Measurements from ENCODE around the gene DPEP1. TPM values are rescaled to one million over a fixed set of nuclear protein-coding genes. Genes with fewer than 3 reads are reported as not detected.

DPEP1 gene
- total RNA-seq, 1 donor from 2014 or later: not detected

GRCh38 chr16:89599451-89599858, 14.0 kb upstream of the DPEP1 start:
- ATAC-seq: peak; percentile 80

DNA sequence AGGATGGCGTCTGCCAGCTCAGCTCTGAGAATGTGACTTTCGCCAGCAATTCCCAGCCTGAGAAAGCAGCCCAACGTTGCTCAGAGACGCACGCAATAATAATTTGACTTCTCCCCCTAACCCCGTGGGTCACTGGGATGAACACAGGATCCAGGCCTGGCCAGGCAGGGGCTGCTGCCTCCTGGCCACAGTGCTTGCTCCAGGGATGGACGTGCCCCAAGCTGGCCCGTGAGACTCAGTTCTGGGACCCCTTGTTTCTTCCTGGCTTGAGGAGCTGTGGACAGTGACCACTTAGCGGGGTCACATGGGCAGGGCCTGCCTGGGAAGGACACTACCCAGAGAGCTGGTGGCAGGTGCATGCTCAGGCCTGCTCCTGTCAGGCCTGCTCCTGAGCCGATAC, 13.5 kb upstream of the DPEP1 start:
- peak; percentile 47 for ATAC-seq

DNA sequence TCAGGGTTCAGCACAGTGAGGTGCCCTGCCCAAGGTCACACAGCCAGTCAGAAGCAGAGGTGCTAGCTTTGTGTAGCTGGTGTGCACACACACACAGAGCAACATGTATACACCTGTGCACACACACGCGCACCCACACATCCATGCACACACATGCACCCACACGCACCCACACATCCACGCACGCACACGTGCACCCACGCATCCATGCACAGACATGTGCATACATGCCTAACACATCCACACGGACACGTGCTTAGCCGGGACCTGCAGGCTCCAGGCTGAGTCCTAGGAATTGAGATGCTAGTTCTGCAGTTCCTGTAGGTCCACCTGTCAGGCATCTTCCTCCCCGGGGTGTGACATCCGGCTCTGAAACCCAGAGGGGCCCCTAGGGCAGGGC, 13.0 kb upstream of the DPEP1 start:
- peak; percentile 35 for ATAC-seq

GRCh38 chr16:89600956-89601355, 12.5 kb upstream of the DPEP1 start:
- no peak for ATAC-seq

GRCh38 chr16:89601906-89602272, 11.6 kb upstream of the DPEP1 start:
- ATAC-seq: no peak

DNA sequence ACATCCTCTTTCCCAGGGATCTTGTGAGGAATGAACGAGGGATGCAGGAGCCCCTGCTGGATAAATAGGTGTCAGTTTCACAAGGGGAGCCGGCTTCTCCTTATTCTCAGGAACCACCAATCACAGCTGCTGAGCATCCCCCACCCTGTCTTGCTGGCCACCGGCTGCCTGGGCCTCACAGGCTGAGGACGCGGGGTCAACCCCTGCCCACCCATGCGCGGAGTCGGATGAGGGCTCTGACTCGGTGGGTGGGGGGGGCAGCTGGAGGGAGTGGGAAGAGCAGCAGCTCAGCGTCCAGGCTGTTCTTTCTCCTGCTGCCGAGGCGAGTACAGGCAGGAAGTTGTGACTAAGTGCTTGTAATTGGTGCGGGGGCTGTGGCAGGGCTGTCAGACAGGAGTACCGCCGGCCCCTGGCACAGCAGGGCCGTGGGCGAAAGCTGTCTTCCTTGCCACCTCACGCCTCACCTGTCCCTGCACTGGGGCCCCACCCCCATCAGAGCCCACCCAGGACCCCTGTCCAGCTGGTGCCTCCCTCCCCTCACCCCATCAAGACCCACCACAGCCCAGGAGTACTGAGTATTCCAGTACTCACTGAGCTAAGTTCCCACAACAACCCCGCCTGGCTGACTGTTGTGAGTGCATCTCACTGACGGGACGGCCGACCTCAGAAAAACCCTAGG, 11.0 kb upstream of the DPEP1 start:
- ATAC-seq: peak; percentile 72

DNA sequence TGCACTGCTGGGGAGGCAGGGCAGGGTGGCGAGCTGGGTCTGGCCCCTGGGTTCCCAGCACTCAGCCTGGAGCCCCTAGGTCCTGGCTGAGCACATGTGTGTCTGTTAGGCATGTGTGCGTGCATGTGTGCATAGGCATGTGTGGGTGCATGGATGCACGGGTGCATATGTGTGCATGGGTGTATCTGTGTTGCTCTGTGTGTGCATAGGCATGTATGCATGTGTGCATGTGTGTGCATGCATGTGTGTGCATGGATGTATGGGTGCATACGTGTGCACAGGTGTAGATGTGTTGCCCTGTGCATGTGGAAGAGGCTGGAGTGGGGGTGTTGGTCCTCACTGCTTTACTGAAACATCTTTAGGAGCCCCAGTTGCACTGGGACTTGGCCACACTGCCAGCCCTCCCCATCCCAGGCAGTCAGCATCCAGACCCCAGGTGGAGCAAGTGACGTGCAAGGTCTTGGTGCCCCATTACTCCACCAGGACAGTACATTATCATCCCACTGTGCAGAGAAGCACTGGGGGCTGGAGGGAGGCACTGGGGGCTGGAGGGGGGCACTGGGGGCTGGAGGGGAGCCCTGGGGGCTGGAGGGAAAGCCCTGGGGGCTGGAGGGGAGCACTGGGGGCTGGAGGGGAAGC, 10.4 kb upstream of the DPEP1 start:
- no peak for ATAC-seq

GRCh38 chr16:89604764-89605163, 8.7 kb upstream of the DPEP1 start:
- ATAC-seq: no peak

DNA sequence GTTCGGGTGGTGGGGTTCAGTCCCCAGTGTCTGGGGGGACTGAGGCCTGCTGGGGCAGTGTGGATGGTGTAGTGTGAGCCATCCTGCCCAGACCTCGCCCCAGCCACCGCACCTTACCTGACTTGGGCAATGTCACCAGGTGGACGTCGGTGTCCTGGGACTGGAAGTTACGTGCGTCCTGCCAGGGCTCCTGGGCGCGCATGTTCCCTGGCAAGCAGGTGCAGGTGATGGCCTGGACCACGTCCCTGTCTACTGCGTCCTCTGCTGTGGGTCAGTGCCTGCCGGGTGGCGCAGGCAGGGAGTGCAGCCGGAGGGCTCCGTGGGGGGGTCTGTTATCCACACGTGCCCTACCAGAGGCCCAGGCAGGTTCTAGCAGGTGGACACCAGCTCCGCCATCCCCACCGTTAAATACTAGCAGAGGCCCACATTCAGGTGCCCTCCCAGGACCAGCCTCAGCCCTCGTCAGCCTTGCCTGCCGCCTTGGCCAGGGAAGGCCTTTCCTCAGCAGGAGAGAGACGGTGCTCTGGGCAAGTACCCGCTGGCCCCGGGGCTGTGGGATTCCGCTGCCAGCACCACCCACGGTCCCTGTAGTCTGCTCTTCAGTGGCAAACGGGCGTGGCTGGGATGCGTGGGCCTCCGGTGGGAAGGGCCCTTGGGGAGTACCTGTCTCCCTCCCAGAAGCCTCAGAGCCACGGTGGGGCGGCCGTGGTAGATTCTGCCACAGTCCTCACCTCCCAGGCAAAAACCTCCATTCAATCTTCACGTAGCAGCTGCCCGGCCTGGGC, 8.1 kb upstream of the DPEP1 start:
- no peak for ATAC-seq

DNA sequence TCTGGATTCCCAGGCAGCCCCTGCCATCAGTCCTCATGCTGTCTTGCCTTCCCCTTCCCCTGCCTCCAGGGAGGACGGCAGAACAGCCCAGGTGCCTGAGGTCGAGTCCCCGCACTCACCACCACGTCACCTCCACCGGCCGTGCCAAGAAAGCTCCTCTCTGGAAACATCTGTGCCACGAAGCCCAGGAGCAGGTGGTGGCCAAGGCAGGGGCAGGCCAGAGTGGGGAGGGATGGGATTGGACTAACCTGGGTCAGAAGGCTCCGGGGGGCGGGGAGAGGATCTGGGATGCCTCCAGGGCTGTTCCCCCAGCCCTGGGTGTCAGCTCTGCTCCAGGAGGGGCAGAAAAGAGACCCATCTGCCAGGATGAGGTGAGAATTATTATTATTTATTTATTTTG, 7.4 kb upstream of the DPEP1 start:
- ATAC-seq: no peak

DNA sequence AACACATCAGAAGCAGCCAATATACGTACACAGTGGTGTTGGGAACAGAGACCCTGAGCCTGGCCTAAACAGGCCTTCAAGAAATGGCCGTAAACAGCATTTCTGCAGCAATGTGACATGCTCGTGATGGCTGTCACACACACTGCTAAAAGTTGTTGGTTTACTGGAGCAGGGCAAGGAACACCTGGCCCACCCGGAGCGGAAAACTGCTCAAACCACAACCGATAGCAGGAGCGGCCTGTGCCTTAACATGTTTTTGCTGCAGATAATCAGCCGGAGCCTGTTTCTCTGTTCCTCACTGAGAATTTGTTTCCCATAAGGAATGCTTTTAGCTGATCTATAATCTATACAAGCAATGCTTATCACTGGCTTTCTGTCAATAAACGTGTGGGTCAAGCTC, 6.0 kb upstream of the DPEP1 start:
- no peak for ATAC-seq

GRCh38 chr16:89607937-89608740, 5.3 kb upstream of the DPEP1 start:
- no peak for ATAC-seq

DNA sequence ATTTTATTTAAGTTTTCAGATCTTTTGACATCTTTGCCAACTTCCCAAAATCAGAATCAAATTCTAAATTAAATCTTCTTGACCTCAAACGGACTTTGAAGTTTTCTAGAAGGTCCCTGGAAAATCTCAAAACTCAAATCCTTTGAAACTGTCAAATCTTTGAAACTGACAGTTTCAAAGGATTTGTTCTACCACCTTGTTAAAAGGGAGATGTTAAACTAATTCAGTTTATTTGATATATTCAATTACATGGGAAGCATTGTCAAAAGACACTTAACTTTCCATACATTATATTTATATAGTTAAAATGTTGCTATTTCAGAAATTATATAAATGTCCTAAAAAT, 3.4 kb upstream of the DPEP1 start:
- ATAC-seq: no peak

- no peak for ATAC-seq
These were observed 851 bp upstream of the DPEP1 start for GRCh38 chr16:89612415-89613166.

GRCh38 chr16:89613954-89614459, 565 bp downstream of the DPEP1 start:
- ATAC-seq: peak; percentile 27

DNA sequence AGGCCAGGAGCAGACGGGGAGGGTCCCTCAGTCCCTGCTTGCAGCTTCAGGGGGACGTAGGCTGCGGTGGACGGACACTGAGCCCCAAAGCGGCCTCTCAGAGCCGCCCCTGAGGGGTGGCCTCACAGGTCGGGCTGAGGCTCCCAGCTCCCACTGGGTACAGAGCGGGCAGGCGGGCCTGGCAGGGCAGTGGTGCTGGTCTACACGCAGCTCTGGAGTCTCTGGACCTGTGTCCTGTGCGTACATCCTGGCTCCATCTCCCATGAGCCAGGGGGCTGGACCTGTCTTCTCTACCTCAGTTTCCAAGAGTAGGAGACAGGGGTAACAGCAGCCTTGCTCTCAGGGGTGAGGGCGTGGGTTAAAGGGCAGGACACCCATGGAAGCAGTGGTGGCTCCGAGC, 1.7 kb downstream of the DPEP1 start:
- peak; percentile 6 for ATAC-seq

DNA sequence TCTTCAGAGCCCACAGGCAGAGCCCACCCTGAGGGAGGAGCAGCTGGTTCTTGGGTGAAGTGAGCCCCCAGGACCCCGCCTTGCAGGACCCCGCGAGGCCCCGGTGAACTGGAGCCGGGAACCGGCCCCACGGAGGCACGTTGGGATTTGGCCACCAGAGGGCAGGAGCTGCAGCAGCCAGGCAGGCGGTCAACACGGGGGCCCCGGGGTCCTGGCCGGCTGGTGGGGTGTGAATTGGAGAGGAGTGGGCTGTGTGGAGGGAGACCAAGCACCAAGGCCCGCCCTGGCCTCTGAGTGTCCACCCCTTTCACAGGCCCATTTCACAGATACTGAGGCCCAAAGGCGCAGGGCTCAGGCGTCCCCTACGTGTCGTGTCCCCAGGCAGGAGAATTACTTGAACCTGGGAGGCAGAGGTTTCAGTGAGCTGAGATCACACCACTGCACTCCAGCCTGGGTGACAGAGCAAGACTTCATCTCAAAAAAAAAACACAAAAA, 2.2 kb downstream of the DPEP1 start:
- no peak for ATAC-seq

GRCh38 chr16:89616623-89617022, 3.2 kb downstream of the DPEP1 start:
- ATAC-seq: no peak

DNA sequence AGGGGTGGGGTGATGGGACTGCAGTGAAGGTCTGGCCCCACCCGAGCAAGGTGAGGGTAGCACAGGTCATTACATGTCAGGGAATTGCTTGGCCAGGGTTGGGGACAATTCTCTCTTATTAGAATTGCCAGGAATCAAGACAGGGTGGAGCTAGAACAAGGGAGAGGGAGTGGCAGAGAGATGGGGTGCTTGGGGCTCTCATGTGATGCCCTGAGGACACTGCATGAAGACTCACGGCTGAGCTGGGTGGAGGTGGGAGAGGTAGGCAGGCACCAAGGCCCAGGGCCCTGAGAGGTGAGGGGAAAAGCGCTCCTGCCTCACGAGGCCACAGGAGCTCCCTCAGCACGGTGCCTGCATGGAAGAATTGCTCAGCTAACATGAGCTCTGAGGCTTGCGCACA, 3.6 kb downstream of the DPEP1 start:
- ATAC-seq: peak; percentile 11

DNA sequence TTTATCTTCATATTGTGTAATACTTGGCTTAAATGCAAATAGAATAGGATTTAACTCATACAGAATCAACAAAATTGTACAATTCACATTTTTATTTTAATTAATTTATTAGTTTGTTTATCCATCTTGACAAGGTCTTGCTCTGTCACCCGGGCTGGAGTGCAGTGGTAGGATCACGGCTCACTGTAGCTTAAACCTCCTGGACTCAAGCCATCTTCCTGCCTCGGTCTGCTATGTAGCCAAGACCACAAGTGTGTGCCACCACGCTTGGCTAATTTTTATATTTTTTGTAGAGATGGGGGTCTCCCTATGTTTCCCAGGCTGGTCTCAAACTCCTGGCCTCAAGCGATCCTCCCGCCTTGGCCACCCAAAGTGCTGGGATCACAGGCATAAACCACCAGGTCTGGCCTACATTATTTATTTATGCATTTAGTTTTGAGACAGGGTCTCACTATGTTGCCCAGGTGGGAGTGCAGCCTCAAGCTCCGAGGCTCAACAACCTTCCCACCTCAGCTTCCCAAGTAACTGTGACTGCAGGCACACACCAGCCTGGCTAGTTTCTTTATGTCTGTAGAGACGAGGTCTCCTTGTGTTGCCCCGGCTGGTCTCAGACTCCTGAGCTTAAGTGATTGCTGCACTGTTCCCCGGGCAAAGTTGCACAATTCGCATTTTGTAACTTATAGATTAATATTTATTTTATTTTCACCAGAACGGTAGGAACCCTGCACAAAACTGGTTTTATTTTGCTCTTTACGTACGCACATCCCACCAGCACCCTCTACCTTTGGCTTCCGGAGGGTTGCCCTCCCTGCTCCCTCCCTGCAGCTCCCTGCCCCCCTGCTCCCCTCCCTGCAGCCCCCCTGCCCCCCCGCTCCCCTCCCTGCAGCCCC, 4.9 kb downstream of the DPEP1 start:
- ATAC-seq: no peak

DNA sequence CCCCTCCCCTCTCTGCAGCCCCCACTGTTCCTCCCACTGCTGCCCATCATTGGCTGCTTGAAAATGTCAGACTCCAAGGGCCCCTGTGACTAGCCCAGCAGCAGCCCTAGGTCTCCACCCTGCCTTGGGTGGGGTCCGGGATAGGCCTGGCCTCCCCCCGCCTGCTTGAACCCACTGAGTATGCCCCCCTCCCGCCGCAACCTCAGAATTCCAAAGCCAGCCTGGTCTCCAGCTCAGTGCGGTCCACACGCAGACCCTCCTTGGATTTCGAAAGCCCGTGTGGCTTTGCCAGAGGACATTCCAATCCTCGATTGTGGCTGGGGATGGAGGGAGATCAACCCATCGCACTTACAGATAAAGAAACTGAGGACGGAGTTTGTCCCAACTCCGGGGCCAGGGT, 6.4 kb downstream of the DPEP1 start:
- no peak for ATAC-seq

Data from esophagus mucosa (tissue), 1 donor.